DOHH2 (cell line): ENCODE data around the gene EMSY.
"Not testable (repeated sequence)": the region's sequence is repeated elsewhere in the genome, so short reads cannot be mapped to it uniquely, and the experiment has no call there.

Experiments
- EZH2phosphoT487 ChIP-seq: fragments of 200-600 bp; sonication (generic); IDR thresholded peaks from 2 replicates; pipeline ENCODE4 v1.6.1; 2017; ENCODE audit warnings: borderline replicate concordance, mild to moderate bottlenecking, antibody characterized with exemption, low read length, moderate library complexity, mixed read lengths
- TF ChIP-seq, protein P1 (sequence below): fragments of 200-600 bp; sonication (generic); IDR thresholded peaks from one replicate; pipeline ENCODE4 v1.5.1; 2014; ENCODE audit warnings: antibody characterized with exemption, mild to moderate bottlenecking, low read depth, low read length; ENCODE audit not compliant: poor library complexity, severe bottlenecking

DNA sequence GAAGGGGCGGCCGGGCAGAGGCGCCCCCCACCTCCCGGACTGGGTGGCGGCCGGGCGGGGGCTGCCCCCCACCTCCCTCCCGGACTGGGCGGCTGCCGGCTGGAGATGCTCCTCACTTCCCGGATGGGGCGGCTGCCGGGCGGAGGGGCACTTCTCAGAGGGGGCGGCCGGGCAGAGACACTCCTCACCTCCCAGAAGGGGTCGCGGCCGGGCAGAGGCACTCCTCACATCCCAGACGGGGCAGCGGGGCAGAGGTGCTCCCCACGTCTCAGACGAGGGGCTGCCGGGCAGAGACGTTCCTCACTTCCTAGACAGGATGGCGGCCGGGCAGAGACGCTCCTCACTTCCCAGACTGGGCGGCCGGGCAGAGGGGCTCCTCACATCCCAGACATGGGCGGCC, 137.7 kb downstream of the EMSY start:
- TF ChIP-seq, protein P1, sequence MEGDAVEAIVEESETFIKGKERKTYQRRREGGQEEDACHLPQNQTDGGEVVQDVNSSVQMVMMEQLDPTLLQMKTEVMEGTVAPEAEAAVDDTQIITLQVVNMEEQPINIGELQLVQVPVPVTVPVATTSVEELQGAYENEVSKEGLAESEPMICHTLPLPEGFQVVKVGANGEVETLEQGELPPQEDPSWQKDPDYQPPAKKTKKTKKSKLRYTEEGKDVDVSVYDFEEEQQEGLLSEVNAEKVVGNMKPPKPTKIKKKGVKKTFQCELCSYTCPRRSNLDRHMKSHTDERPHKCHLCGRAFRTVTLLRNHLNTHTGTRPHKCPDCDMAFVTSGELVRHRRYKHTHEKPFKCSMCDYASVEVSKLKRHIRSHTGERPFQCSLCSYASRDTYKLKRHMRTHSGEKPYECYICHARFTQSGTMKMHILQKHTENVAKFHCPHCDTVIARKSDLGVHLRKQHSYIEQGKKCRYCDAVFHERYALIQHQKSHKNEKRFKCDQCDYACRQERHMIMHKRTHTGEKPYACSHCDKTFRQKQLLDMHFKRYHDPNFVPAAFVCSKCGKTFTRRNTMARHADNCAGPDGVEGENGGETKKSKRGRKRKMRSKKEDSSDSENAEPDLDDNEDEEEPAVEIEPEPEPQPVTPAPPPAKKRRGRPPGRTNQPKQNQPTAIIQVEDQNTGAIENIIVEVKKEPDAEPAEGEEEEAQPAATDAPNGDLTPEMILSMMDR = not testable (repeated sequence)
- not testable (repeated sequence) for TF ChIP-seq EZH2phosphoT487
